Activated T-cell treated with anti-CD3 and anti-CD28 coated beads for 4 hours (primary cell): Measurements from ENCODE around the gene UBL4A.

Experiments
- DNase-seq: peaks from one replicate; pipeline ENCODE4 v3.0.0-alpha.2; 2020

Gene UBL4A

DNA sequence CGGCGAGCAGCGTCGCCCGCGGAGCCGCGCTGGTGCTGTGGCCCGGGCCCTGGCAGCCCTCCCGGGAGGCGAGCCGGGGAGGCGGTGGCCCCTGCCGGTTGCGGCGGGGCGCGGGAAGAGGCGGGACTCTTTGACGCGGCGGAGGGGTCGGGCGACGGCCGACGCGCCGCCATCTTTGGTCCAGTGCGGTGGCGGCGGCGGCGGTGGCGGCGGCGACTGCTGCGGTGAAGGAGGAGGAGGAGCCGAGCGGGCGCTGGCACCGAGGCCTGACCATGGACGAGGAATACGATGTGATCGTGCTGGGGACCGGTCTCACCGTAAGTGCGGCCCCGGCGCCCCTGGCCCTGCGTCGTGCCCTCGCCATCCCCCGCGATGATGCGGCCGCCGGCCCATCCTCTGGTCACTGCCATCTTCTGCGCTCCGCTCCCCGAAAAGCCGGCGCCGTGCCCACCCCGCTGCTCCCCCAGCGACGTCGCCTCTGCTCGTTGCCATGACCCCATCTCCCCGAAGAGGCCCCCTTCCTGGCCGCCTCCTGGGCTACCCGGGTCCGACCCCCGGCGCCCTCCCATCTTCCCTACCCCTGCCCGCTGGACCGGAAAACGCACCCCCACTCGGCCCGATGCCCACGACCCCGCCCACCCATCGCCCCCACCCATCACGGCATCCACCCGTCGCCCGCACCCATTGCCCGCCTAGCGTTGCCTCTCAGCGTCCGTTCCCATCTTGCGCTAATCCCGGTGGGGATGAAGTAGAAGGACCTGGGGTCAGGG lies 49.2 kb downstream of the UBL4A start, which contains the start of gene GDI1:
Gene GDI1 (plus strand): TSS at position 172 of the 770 bp plus-strand sequence. CDS start 101 bp downstream, at position 273.
- no peak for DNase-seq

GRCh38 chrX:154436374-154436982 lies 49.9 kb downstream of the UBL4A start:
- no peak for DNase-seq

DNA sequence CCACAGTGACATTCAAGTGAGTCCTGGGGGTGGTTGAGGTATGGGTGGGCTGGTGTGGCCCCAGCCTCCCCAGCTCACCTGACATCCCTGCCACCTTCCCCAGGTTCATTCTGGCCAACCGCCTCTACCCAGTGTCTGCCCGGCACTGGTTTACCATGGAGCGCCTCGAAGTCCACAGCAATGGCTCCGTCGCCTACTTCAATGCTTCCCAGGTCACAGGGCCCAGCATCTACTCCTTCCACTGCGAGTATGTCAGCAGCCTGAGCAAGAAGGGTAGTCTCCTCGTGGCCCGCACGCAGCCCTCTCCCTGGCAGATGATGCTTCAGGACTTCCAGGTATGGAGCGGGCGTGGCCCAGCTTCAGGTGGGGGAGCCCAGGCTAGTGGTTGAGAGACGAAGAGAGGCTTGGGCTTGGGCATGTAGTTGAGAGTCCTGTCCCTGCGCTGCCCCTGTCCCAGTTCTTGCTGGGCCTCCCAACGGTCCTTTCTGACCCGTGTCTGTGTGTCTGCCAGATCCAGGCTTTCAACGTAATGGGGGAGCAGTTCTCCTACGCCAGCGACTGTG lies 51.2 kb downstream of the UBL4A start:
- DNase-seq, result no peak

DNA sequence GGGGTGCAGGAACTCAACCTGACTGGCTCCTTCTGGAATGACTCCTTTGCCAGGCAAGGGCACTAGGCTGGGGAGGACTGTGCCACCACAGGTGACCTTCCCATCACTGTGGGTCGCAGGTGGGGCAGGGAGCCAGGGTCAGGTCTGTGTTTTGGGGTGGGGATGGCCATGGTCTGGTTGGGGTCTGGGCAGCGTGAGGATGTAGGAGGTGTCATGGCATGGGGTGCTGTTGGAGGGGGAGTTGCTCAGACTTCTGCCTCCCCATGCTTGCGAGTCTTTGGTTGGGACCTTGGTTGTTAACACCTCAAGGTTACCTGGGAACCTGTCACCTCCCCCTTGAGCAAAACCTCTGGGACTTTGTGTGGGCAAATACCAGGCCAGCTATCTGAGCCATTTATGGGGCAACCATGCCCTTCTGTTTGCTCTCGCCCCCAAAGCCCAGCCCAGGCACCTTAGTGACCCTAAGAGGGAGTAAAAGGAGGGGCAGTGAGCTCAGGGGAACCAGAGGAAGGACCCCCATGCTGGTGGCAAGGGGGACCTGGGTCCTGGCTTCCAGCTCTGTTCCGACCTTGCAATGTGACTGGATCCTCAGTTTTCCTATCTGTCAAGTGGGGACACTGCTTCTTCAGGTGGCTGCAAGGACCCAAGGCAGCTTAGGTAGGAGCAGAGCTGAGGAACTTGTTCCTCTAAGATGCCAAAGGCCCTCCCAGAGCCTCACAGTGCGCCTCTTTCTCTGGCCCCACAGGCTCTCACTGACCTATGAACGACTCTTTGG lies 51.8 kb downstream of the UBL4A start:
- no peak for DNase-seq
